Right lobe of liver (tissue), 4 donors: ENCODE results near the gene CACNG1.

Experiments used
- CTCF ChIP-seq, 4 donors: fragments of 200-600 bp in 3 of 4; fragments of 450-650 bp in 1 of 4; IDR thresholded peaks; one replicate each; pipeline versions ENCODE4 v1.5.1 to v1.8.0; 2016 to 2022; ENCODE audit warnings: antibody characterized with exemption in 4 of 4, mild to moderate bottlenecking in 2 of 4
- POLR2A ChIP-seq: fragments of 450-650 bp; IDR thresholded peaks from one replicate; pipeline ENCODE4 v1.6.1; 2017; ENCODE audit warnings: antibody characterized with exemption, mild to moderate bottlenecking
- donor health status: DM: no; HTN: no; CAD: no.
- donor health status: DM: no; HTN: no; CAD: no.
- donor health status: DM: no; HTN: yes; CAD: no.

- TF ChIP-seq POLR2A (no peak), CTCF (IDR thresholded peaks at IDR 0.05) (no peak)
Measured at GRCh38 chr17:67078292-67078691, 33.9 kb downstream of the CACNG1 start.
